Neural crest cell (in vitro differentiated cells): ENCODE data around the gene OR2S2. TPM values are rescaled to one million over a fixed set of nuclear protein-coding genes. Genes with fewer than 3 reads are reported as not detected.
"Not testable (repeated sequence)": the region's sequence is repeated elsewhere in the genome, so short reads cannot be mapped to it uniquely, and the experiment has no call there.

ENCODE experiments used
- DNase-seq: peaks from one replicate; pipeline ENCODE4 v3.0.0; 2021; ENCODE audit warnings: low read depth, mixed read lengths, low spot score
- H3K27ac Mint-ChIP-seq: one replicate; pipeline ENCODE4 v1.8.0; 2021; ENCODE audit warnings: mild to moderate bottlenecking, mixed read lengths; ENCODE audit not compliant: unreplicated experiment
- H3K27me3 Mint-ChIP-seq: 2 replicates; pipeline ENCODE4 v1.8.0; 2021; ENCODE audit warnings: low read depth, mild to moderate bottlenecking, mixed read lengths
- H3K36me3 Mint-ChIP-seq: 2 replicates; pipeline ENCODE4 v1.8.0; 2021; ENCODE audit warnings: low read depth, mild to moderate bottlenecking, mixed read lengths
- H3K4me1 Mint-ChIP-seq: 2 replicates; pipeline ENCODE4 v1.8.0; 2021; ENCODE audit warnings: mixed read lengths
- H3K4me3 Mint-ChIP-seq: one replicate; pipeline ENCODE4 v1.8.0; 2021; ENCODE audit warnings: mild to moderate bottlenecking, mixed read lengths
- H3K9me3 Mint-ChIP-seq: 2 replicates; pipeline ENCODE4 v1.8.0; 2021; ENCODE audit warnings: mixed read lengths
- long read RNA-seq: library from polyadenylated mRNA; unstranded; transcript quantifications from one replicate; pipeline ENCODE4 v2.0.0, GENCODE V29; 2020
- total RNA-seq: library from RNA; stranded (reverse); gene quantifications from 2 replicates; pipeline ENCODE4 v1.2.1, GENCODE V29; 2021
- TF ChIP-seq, protein P1 (sequence below): fragments of 200-600 bp; sonication (generic); conservative IDR thresholded peaks from 2 replicates; pipeline ENCODE4 v1.5.0; 2021; ENCODE audit warnings: antibody characterized with exemption, mild to moderate bottlenecking

Gene OR2S2, protein sequence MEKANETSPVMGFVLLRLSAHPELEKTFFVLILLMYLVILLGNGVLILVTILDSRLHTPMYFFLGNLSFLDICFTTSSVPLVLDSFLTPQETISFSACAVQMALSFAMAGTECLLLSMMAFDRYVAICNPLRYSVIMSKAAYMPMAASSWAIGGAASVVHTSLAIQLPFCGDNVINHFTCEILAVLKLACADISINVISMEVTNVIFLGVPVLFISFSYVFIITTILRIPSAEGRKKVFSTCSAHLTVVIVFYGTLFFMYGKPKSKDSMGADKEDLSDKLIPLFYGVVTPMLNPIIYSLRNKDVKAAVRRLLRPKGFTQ
- total RNA-seq: not detected in 2 replicates
- long read RNA-seq: 0 reads

DNA sequence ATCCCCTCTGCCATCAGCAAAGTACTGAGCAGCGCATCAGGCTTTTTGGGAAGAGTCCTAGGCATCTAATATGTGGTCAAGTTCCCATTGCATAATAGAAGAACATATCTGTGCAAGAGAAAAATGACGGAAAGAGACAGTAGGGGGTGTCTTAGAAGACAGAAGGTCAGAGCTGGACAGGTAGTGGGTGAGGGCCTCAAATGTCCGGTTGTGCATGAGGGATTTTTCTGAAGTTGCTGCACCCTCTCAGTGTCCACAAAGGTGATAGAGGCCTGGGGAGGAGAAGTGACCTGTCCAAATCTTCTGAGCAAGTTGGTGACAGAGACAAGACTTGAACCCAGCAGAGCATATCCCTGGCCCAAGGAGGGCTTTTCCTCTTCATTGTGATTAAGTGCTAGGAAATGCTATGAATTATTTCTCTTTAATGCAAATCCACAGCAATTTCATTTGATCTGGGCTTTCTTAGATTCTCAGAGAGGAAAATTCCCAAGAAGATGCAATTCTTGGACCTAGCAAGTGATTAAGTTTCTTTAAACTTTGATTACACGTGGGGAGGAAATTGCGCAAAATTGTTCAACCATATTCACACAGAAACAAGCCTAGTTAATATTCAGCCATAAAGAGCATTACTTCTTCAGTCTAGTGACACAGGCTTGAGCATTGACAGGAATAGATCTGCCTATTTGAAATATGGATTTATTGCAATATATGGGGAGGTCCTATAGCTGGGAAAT, at the start of gene OR2S2:
Gene OR2S2 (minus strand): TSS at position 51 of the 734 bp plus-strand sequence. CDS start 56 bp downstream, outside the sequence.
- Mint-ChIP-seq H3K4me1 (no peaks in the 10 kb centered on the region), H3K36me3 (no peaks in the 10 kb centered on the region), H3K4me3 (no peak within 1 kb of the TSS), H3K27me3 (peaks cover 64% of the 10 kb centered on the region), H3K9me3 (no peaks in the 10 kb centered on the region), H3K27ac (no peak within 1 kb of the TSS)
- TF ChIP-seq, protein P1, sequence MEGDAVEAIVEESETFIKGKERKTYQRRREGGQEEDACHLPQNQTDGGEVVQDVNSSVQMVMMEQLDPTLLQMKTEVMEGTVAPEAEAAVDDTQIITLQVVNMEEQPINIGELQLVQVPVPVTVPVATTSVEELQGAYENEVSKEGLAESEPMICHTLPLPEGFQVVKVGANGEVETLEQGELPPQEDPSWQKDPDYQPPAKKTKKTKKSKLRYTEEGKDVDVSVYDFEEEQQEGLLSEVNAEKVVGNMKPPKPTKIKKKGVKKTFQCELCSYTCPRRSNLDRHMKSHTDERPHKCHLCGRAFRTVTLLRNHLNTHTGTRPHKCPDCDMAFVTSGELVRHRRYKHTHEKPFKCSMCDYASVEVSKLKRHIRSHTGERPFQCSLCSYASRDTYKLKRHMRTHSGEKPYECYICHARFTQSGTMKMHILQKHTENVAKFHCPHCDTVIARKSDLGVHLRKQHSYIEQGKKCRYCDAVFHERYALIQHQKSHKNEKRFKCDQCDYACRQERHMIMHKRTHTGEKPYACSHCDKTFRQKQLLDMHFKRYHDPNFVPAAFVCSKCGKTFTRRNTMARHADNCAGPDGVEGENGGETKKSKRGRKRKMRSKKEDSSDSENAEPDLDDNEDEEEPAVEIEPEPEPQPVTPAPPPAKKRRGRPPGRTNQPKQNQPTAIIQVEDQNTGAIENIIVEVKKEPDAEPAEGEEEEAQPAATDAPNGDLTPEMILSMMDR: no peak
- DNase-seq: no peak

DNA sequence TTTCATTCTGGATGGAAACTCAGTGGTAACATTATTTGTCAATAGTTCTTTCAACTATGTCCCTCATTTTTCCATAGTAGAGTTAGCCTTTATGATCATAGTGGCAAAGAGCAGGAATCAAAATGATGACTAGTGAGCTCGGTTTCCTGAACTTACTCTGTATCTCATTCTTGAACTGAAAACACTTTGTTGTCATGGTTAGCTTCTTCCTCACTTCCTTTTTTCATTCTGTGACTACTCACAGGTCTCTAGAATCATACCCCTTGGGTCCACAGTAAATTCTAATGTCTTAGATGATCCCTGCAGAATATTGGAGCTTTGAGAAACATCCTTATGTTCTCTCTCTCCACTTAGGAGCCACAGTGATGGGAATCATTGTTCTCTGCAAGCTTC, 49.4 kb upstream of the OR2S2 start:
- peaks cover 3% of the 10 kb centered on the region for H3K9me3 Mint-ChIP-seq

DNA sequence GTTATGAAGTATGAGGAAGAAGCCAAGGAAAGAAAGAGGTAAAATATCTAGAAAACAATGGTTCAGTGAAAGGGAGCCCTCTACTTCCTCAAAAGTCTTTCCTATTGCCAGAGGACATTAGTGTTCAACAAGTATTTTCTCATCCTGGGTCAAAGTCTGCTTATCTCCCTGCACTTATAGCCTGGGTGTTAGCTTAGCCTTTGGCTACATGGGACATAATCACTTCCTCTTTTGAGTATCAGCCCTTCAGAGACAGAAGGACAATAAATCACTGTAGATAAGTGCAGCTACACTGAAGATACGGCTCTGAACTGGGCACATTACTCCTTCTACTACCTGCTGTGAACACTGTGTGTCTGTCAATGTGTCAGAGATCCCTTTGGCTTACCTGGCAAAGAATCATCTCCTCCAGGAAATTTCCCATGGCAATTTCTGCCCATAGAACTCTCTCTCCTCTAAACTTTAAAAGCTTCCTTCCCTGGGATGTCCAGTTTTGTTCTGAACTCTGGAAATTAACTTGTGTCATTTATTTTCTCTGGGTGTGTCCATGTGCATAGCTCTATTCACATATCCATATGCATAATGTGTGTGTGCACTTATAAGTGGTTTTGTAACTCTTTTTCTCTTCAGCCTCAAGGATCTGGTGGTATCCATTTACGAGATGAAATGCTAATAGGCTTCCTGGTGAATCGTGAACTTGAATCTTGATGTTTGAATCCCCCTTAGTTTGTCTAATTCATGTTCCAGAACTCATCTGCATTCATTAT, 48.8 kb upstream of the OR2S2 start:
- TF ChIP-seq, protein P1: no peak
- no peak for DNase-seq
- no peaks in the 10 kb centered on the region for H3K36me3 Mint-ChIP-seq
- H3K4me1 Mint-ChIP-seq: no peaks in the 10 kb centered on the region
- no peak overlapping the region for H3K4me3 Mint-ChIP-seq
- no peak overlapping the region for H3K27ac Mint-ChIP-seq
- H3K27me3 Mint-ChIP-seq: peaks cover 91% of the 10 kb centered on the region
- H3K9me3 Mint-ChIP-seq: peaks cover 3% of the 10 kb centered on the region

More for the DNA sequence above, 49.4 kb upstream of the OR2S2 start:
- Mint-ChIP-seq H3K4me1 (no peaks in the 10 kb centered on the region), H3K27me3 (peaks cover 93% of the 10 kb centered on the region), H3K36me3 (no peaks in the 10 kb centered on the region), H3K27ac (no peak overlapping the region), H3K4me3 (no peak overlapping the region)
- TF ChIP-seq, protein P1: no peak
- DNase-seq: no peak

DNA sequence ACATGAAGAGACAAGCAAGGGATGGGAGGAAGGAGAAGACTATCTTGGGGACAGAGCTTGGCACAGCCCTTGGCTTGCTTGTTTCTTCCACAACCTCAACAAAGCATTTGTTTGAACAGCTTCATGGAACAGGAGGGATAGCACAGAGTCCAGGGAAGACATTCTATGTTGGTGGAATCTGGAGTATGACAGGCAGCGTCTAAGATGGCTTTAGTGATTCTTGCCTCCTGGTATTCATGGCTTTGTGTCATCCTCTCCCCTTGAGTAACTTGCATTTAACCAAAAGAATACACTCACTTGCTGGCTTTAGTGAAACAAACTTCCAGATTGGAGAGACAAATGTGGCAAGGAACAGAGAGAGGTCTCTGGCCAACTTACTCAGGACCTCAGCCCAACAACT, 47.9 kb upstream of the OR2S2 start:
- no peaks in the 10 kb centered on the region for H3K4me1 Mint-ChIP-seq
- TF ChIP-seq, protein P1: no peak

DNA sequence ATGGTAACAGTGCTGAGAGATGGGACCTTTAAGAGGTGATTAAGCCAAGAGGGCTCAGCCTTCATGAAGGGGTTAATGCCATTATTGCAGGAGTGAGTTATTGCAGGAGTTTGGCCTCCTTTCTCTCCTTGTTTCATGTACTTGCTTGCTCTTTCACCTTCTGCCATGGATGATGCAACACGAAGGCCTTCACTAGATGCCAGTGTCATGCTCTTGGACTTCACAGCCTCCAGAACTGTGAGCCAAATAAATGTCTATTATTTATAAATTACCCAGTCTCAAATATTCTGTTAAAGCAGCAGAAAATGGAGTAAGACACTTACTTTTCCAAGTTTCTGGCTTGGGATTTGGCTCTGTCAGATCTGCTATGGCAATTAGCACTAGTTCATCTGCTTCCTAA, 40.4 kb upstream of the OR2S2 start:
- Mint-ChIP-seq H3K4me3 (no peak overlapping the region), H3K9me3 (peaks cover 2% of the 10 kb centered on the region), H3K27ac (no peak overlapping the region), H3K36me3 (no peaks in the 10 kb centered on the region), H3K27me3 (peaks cover 50% of the 10 kb centered on the region), H3K4me1 (no peaks in the 10 kb centered on the region)
- DNase-seq: no peak
- TF ChIP-seq, protein P1: no peak

More for the DNA sequence above, 47.9 kb upstream of the OR2S2 start:
- DNase-seq: no peak
- Mint-ChIP-seq H3K27ac (no peak overlapping the region), H3K36me3 (no peaks in the 10 kb centered on the region), H3K9me3 (peaks cover 3% of the 10 kb centered on the region), H3K27me3 (peaks cover 86% of the 10 kb centered on the region), H3K4me3 (no peak overlapping the region)

DNA sequence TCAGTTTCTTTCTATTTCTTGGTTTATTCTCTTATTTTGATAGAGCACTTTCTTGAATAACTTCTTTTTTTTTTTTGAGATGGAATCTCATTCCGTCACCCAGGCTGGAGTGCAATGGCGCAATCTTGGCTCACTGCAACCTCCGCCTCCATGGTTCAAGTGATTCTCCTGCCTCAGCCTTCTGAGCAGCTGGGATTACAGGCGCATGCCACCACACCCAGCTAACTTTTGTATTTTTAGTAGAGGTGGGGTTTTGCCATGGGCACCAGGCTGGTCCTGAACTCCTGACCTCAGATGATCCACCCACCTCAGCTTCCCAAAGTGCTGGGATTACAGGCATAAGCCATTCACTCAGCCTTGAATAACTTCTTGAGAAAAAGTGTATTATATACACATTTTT, 39.1 kb upstream of the OR2S2 start:
- H3K4me1 Mint-ChIP-seq, H3K27ac Mint-ChIP-seq, H3K4me3 Mint-ChIP-seq, H3K9me3 Mint-ChIP-seq, DNase-seq, H3K36me3 Mint-ChIP-seq: not testable (repeated sequence)
- H3K27me3 Mint-ChIP-seq: peaks cover 48% of the 10 kb centered on the region
